G401 (cell line): ENCODE results near the gene PDE4B. TPM values are rescaled to one million over a fixed set of nuclear protein-coding genes. Genes with fewer than 3 reads are reported as not detected.
"Not testable (repeated sequence)": the region's sequence is repeated elsewhere in the genome, so short reads cannot be mapped to it uniquely, and the experiment has no call there.

Experiments
- DNase-seq: peaks from one replicate; pipeline ENCODE4 v3.0.0-alpha.2; 2015; ENCODE audit warnings: low spot score
- in situ Hi-C: cut with HindIII; loops from 2 replicates; pipeline ENCODE4 v1.10.0; 2016; ENCODE audit warnings: low sequenced_read_pairs, mixed read lengths
- total RNA-seq: library from RNA; depleted of rRNA; stranded (reverse); fragments of >200 nt; shearing (Covaris generic); gene quantifications from 2 replicates; pipeline ENCODE4 v1.2.3, GENCODE V29; 2014

The PDE4B gene
- total RNA-seq, 1 experiment from 2014 or later: not detected

DNA sequence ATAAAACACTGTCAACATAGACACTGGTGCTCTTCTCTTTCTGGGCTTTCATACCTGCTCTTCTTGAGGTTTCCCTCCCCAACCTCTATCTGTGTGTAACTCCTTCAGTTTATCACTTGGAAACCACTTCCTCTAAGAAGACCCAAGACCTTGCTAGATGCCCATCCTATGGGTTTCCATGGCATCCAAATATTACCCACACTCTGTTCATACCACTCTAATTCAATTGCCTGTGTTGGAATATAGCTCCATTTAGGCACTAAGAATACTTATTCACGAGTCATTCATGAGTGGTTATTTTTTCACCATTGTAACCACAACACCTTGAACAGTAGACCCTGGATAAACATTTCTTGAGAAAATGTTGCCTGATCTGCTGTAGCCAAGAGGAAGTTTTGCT is 510.1 kb downstream of the PDE4B start:
- in situ Hi-C loops: no loop called here
- DNase-seq: no peak

- no peak for DNase-seq
- in situ Hi-C loops: no loop called here
Observed at GRCh38 chr1:66303646-66304045, 511.0 kb downstream of the PDE4B start.

- DNase-seq: no peak
- in situ Hi-C loops: no loop called here
Observed at GRCh38 chr1:66304128-66304527, 511.4 kb downstream of the PDE4B start.

- in situ Hi-C loops: no loop called here
- no peak for DNase-seq
Observed at GRCh38 chr1:66305927-66306326, 513.2 kb downstream of the PDE4B start.

GRCh38 chr1:66309006-66309741 is 516.5 kb downstream of the PDE4B start:
- in situ Hi-C loops: no loop called here
- DNase-seq: no peak

GRCh38 chr1:66311092-66311491 is 518.4 kb downstream of the PDE4B start:
- no peak for DNase-seq
- in situ Hi-C loops: no loop called here

GRCh38 chr1:66311628-66312027 is 518.9 kb downstream of the PDE4B start:
- DNase-seq: no peak
- in situ Hi-C loops: no loop called here

- in situ Hi-C loops: no loop called here
- no peak for DNase-seq
Observed at GRCh38 chr1:66312271-66312990, 519.7 kb downstream of the PDE4B start.

DNA sequence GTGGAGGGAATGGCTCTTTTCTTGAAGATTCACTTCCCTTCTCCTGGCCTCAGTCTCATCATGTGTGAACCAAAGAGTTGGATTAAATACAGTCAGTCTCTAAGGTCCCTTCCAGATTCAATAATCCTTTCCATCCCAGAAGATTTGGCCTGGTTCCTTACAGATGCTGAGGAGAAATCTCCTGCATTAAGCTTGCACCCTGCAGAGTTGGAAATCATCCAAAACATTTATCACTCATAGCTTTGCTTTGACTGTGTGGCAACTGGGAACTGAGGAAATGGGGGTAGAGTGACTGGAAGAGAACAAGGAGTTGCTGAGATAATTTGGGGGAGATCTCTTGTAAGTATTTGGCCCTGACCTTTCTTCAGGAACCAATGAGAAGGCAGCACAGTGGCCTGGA is 520.7 kb downstream of the PDE4B start:
- no peak for DNase-seq

DNA sequence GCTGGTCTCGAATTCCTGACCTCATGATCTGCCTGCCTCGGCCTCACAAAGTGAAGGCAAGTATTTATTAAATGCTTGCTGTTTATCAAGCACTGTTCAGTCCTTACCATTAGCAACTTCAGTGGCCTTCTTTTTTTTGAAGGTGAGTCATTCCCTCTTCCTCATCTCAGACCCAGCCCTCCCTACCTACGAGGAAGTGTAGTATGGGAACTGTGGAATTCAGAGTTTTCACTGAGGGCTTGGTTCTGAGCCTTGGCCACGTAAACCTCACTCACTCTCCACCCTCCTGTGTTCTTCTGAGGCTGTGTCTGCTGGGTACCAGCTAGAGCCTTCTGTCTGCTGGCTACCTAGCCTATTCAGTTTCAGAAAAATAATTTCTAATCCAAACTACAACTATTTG is 523.0 kb downstream of the PDE4B start:
- in situ Hi-C loops: no loop called here
- no peak for DNase-seq

More for the DNA sequence above, 520.7 kb downstream of the PDE4B start:
- in situ Hi-C loops: no loop called here

GRCh38 chr1:66316464-66317247 is 524.0 kb downstream of the PDE4B start:
- in situ Hi-C loops: no loop called here
- DNase-seq: no peak

- in situ Hi-C loops: no loop called here
- DNase-seq: no peak
Observed at GRCh38 chr1:66317248-66317515, 524.5 kb downstream of the PDE4B start.

DNA sequence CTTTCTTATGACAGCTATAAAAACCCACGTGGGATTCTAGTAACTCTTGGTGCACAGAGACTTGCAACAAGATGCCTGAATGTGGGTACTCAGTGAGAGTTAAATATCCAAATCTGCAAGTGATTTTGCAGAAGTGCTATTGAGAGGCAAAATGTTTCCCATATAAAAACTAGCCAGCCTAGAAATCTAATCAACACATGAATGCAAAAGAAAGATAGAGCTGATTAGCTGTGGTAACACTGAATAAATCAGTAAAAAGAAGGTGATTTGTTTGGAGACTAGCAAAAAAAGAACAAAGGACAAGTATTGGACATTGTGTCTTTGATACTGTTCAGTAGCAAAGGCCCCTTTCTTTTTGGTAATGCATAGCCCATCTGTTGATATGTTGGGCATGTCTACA is 527.5 kb downstream of the PDE4B start:
- DNase-seq: no peak

GRCh38 chr1:66322462-66322861 is 529.8 kb downstream of the PDE4B start:
- in situ Hi-C loops: not testable (repeated sequence)

More for the DNA sequence above, 527.5 kb downstream of the PDE4B start:
- in situ Hi-C loops: no loop called here

GRCh38 chr1:66323958-66324625 is 531.4 kb downstream of the PDE4B start:
- DNase-seq: no peak
- in situ Hi-C loops: no loop called here

More at GRCh38 chr1:66322462-66322861, 529.8 kb downstream of the PDE4B start:
- not testable (repeated sequence) for DNase-seq

DNA sequence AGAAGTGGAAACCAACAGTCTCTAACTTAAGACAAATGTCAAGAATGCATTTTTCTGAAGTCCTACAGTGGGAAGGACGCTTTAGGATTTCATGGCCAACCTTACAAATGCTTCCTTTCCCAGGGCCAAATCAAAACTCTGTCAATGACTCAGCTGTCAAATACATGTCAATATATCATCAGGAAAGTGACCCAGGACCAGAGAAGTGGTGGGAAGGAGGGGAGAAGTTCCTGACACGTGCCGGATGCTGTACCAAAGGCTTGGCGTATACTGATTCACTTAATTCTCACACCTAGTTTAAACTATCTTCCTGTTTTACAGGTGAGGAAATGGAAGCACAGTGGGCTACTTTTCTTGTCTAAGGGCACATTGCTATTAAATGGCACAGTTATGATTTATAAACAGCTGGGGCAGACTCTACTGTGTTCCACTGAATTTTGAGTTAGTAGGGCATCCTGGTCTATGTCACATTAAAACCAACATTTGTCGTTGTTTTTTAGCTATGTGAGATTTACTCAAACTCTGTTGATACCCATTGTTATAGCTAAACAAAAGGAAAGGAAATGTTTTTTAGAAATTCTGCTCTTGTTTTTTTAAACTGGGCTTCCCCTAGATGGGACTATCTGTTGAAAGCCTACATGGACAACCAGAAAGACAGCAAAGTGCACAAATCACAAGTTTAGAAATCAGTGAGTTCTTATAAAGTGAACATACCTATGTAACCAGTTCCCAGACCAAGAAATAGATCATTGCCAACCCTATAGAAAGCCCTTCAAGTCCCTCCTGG is 533.1 kb downstream of the PDE4B start:
- in situ Hi-C loops: no loop called here
- DNase-seq: no peak

- DNase-seq: no peak
- in situ Hi-C loops: no loop called here
Observed at GRCh38 chr1:66326867-66327266, 534.2 kb downstream of the PDE4B start.

DNA sequence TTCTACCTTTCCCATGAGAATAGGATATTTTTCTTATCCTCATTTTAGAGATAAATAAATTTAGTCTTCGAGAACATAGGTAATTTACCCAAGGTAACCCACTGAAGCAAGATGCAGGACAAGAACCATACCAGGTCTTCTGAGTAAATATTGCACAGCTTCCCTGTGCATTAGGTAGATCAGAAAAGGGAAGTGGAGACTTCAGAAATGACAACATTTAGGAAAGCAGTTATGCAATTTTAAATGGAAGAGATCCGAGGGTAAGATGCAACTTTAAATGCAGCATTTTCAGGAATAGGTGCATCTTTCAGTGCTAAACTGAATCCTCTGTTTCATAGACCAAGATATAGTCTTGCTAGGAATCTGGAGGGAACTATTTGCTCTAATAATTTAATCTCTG is 534.9 kb downstream of the PDE4B start:
- no peak for DNase-seq
- in situ Hi-C loops: no loop called here

GRCh38 chr1:66328896-66329295 is 536.2 kb downstream of the PDE4B start:
- no peak for DNase-seq
- in situ Hi-C loops: no loop called here
